ENCODE data around the gene DUSP11. TPM values are rescaled to one million over a fixed set of nuclear protein-coding genes. Genes with fewer than 3 reads are reported as not detected.

The DUSP11 gene
- polyA plus RNA-seq, 1 of the 3 experiments (the other 2 are of a cell fraction): 14.4 TPM

DNA sequence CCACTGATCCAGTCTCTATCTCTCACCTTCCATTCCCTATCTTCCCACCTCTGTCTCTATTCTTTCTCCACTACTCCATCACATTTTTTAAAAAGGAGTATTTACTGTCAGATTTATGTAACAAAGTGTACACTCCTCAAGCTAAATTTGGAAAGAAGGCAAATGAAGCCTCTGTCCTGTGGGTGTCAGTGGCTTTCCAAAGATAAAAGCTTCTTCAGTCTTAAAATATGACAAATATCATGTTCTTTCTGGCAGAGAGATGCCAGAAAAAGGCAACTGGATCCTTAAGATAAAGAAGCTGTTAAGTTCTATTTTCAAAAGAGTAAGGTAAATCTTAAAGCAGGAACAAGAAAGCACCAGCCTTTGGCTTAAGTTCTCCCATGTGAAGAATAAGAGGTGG is 7.1 kb downstream of the DUSP11 start:
- H3K4me2 ChIP-seq: no peak overlapping the region
- peaks cover 27% of the 10 kb centered on the region for H3K79me2 ChIP-seq (ENCODE audit: insufficient read depth)
- H3F3A ChIP-seq (replicated peaks; ENCODE audit: insufficient read depth): peaks cover 5% of the 10 kb centered on the region
- no peak overlapping the region for H3K9ac ChIP-seq
- H3K4me1 ChIP-seq (ENCODE audit: control insufficient read depth in 1 of 2, insufficient read depth in 2 of 2, low read depth in 1 of 2, low read length in 1 of 2): 0 out of 4 replicates have a peak, but pooled peaks cover 0 to 7% of the 10 kb centered on the region in 2 experiments
- H3K9me3 ChIP-seq: no peaks in the 10 kb centered on the region
- no peak overlapping the region for H3K4me3 ChIP-seq (ENCODE audit: low read depth in 2 of 2, low read length in 1 of 2)
- no peak overlapping the region for H2AFZ ChIP-seq (ENCODE audit: low read depth)
- no peak for DNase-seq
- no peak overlapping the region for H3K27ac ChIP-seq (ENCODE audit: low read depth in 2 of 2, low read length in 1 of 2)
- H3K9me2 ChIP-seq: no peaks in the 10 kb centered on the region
- H3K36me3 ChIP-seq (replicated peaks in 1 of 2; ENCODE audit: control insufficient read depth in 1 of 2, insufficient read depth in 2 of 2, low read length in 1 of 2): peaks cover 62 to 63% of the 10 kb centered on the region in 2 experiments
- ChIA-PET POLR2A (no interaction called here), CTCF (interaction anchor here (0.6 kb wide), 1 partner anchor 177 kb away, joined by 3 read pairs; no protein-coding TSS in a partner anchor)
- H4K20me1 ChIP-seq (ENCODE audit: insufficient read depth): no peaks in the 10 kb centered on the region
- TF ChIP-seq SIN3A (IDR thresholded peaks at IDR 0.05; ENCODE audit: borderline replicate concordance, low read depth, low read length): no peak
- no peak for TF ChIP-seq EP300 (IDR thresholded peaks at IDR 0.05; ENCODE audit: borderline replicate concordance in 1 of 2, low read depth in 1 of 2, low read length in 1 of 2)
- no peak for TF ChIP-seq ELF1 (IDR thresholded peaks at IDR 0.05)
- TF ChIP-seq, protein P1, sequence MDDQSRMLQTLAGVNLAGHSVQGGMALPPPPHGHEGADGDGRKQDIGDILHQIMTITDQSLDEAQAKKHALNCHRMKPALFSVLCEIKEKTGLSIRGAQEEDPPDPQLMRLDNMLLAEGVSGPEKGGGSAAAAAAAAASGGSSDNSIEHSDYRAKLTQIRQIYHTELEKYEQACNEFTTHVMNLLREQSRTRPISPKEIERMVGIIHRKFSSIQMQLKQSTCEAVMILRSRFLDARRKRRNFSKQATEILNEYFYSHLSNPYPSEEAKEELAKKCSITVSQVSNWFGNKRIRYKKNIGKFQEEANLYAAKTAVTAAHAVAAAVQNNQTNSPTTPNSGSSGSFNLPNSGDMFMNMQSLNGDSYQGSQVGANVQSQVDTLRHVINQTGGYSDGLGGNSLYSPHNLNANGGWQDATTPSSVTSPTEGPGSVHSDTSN (IDR thresholded peaks at IDR 0.05): no peak
- TF ChIP-seq MXI1 (IDR thresholded peaks at IDR 0.05; ENCODE audit: low read depth, low read length): no peak
- no peak for TF ChIP-seq TAF1 (IDR thresholded peaks at IDR 0.05; ENCODE audit: borderline replicate concordance, low read depth, low read length)
- no peak for TF ChIP-seq ZBTB33 (IDR thresholded peaks at IDR 0.05; ENCODE audit: borderline replicate concordance, low read depth)
- no peak for TF ChIP-seq FOSL2 (IDR thresholded peaks at IDR 0.05; ENCODE audit: borderline replicate concordance, low read depth)
- no peak for TF ChIP-seq SMC3 (IDR thresholded peaks at IDR 0.05; ENCODE audit: low read depth, low read length)
- TF ChIP-seq, protein P2, sequence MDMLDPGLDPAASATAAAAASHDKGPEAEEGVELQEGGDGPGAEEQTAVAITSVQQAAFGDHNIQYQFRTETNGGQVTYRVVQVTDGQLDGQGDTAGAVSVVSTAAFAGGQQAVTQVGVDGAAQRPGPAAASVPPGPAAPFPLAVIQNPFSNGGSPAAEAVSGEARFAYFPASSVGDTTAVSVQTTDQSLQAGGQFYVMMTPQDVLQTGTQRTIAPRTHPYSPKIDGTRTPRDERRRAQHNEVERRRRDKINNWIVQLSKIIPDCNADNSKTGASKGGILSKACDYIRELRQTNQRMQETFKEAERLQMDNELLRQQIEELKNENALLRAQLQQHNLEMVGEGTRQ (IDR thresholded peaks at IDR 0.05; ENCODE audit: borderline replicate concordance, low read depth, low read length): no peak
- no peak for TF ChIP-seq RAD21 (IDR thresholded peaks at IDR 0.05; ENCODE audit: low read length)
- no peak for TF ChIP-seq CHD2 (IDR thresholded peaks at IDR 0.05; ENCODE audit: low read length, partially characterized antibody)
- no peaks in the 10 kb centered on the region for H3K27me3 ChIP-seq (ENCODE audit: insufficient read depth)

GRCh38 chr2:73770725-73771124 is 9.2 kb downstream of the DUSP11 start:
- peaks cover 65 to 67% of the 10 kb centered on the region in 2 experiments for H3K36me3 ChIP-seq (replicated peaks in 1 of 2; ENCODE audit: control insufficient read depth in 1 of 2, insufficient read depth in 2 of 2, low read length in 1 of 2)

More at GRCh38 chr2:73770725-73771124, 9.2 kb downstream of the DUSP11 start:
- no peak overlapping the region for H2AFZ ChIP-seq (ENCODE audit: low read depth)
- POLR2A ChIA-PET: no interaction called here
- H3K27me3 ChIP-seq (ENCODE audit: insufficient read depth): no peaks in the 10 kb centered on the region
- TF ChIP-seq FOXM1 (IDR thresholded peaks at IDR 0.05; ENCODE audit: low read depth) (no peak), MXI1 (IDR thresholded peaks at IDR 0.05; ENCODE audit: low read depth, low read length) (no peak), RFX5 (IDR thresholded peaks at IDR 0.05; ENCODE audit: low read length) (no peak), RXRA (IDR thresholded peaks at IDR 0.05; ENCODE audit: borderline replicate concordance, low read depth) (no peak), GABPA (IDR thresholded peaks at IDR 0.05; ENCODE audit: low read depth) (no peak), JUND (IDR thresholded peaks at IDR 0.05) (no peak), CHD2 (IDR thresholded peaks at IDR 0.05; ENCODE audit: low read length, partially characterized antibody) (no peak), USF1 (IDR thresholded peaks at IDR 0.05; ENCODE audit: borderline replicate concordance, low read depth) (no peak), NRF1 (IDR thresholded peaks at IDR 0.05; ENCODE audit: low read depth, low read length) (no peak), IRF3 (IDR thresholded peaks at IDR 0.05; ENCODE audit: low read depth, low read length) (no peak)
- H3K4me1 ChIP-seq (ENCODE audit: control insufficient read depth in 1 of 2, insufficient read depth in 2 of 2, low read depth in 1 of 2, low read length in 1 of 2): no peaks in the 10 kb centered on the region
- peaks cover 12% of the 10 kb centered on the region; the same call in 1 of the 2 replicates for H3K79me2 ChIP-seq (ENCODE audit: insufficient read depth)
- no peak overlapping the region for H3K9ac ChIP-seq
- no peak overlapping the region for H3K27ac ChIP-seq (ENCODE audit: low read depth in 2 of 2, low read length in 1 of 2)
- CTCF ChIA-PET: no interaction called here
- 83% methylated on average over 3 of the region's 3 CpGs for WGBS (ENCODE audit: low lambda C conversion rate)
- H3K4me3 ChIP-seq (ENCODE audit: low read depth in 2 of 2, low read length in 1 of 2): no peak overlapping the region
- DNase-seq: no peak
- peaks cover 5% of the 10 kb centered on the region for H3F3A ChIP-seq (replicated peaks; ENCODE audit: insufficient read depth)
- no peak overlapping the region for H3K4me2 ChIP-seq
- H4K20me1 ChIP-seq (ENCODE audit: insufficient read depth): no peaks in the 10 kb centered on the region
- no peaks in the 10 kb centered on the region for H3K9me3 ChIP-seq
- H3K9me2 ChIP-seq: no peaks in the 10 kb centered on the region
